Uterus (tissue), 4 donors: ENCODE data around the gene SARDH. TPM values are rescaled to one million over a fixed set of nuclear protein-coding genes. Genes with fewer than 3 reads are reported as not detected.

Source experiments
- DNase-seq, 2 donors: peaks; one replicate each; pipeline ENCODE4 v3.0.0-alpha.2; 2019 to 2020
- H3K27ac ChIP-seq, 2 donors: fragments of 200-600 bp; sonication (generic); 1 replicate in 1 of 2; 2 replicates in 1 of 2; pipeline ENCODE4 v1.5.1; 2016 to 2018
- H3K27me3 ChIP-seq, 2 donors: fragments of 200-600 bp; sonication (generic); one replicate each; pipeline ENCODE4 v1.5.1; 2018 to 2019; ENCODE audit warnings: control low read depth in 1 of 2
- H3K36me3 ChIP-seq, 2 donors: fragments of 200-600 bp; sonication (generic); one replicate each; pipeline ENCODE4 v1.5.1; 2019; ENCODE audit warnings: control low read depth in 1 of 2
- H3K4me1 ChIP-seq, 2 donors: fragments of 200-600 bp; sonication (generic); one replicate each; pipeline ENCODE4 v1.5.1; 2018 to 2019; ENCODE audit warnings: control low read depth in 1 of 2
- H3K4me3 ChIP-seq, 2 donors: fragments of 200-600 bp; sonication (generic); 1 replicate in 1 of 2; 2 replicates in 1 of 2; pipeline ENCODE4 v1.5.1; 2018 to 2019; ENCODE audit warnings: mild to moderate bottlenecking in 1 of 2
- H3K9me3 ChIP-seq, 2 donors: fragments of 200-600 bp; sonication (generic); one replicate each; pipeline ENCODE4 v1.5.1; 2019; ENCODE audit warnings: control low read depth in 1 of 2
- CTCF ChIP-seq, 4 experiments: fragments of 200-600 bp in 2 of 4; fragments of 450-650 bp in 2 of 4; sonication (generic) in 2 of 4; IDR thresholded peaks; one replicate each; pipeline ENCODE4 v1.5.1; 2016 to 2019; ENCODE audit warnings: antibody characterized with exemption in 4 of 4, mild to moderate bottlenecking in 2 of 4, moderate library complexity in 1 of 4
- POLR2A ChIP-seq, 2 donors: fragments of 450-650 bp; IDR thresholded peaks; one replicate each; pipeline ENCODE4 v1.6.1; 2016; ENCODE audit warnings: antibody characterized with exemption in 2 of 2, mild to moderate bottlenecking in 1 of 2, moderate library complexity in 1 of 2
- intact Hi-C: fragments of 100-400 bp; cut with DNase I; formaldehyde crosslinking; loops from one replicate; pipeline ENCODE4 v1.15.1; 2023; ENCODE audit warnings: low total_unique reads
- total RNA-seq, 4 donors: library from RNA; depleted of rRNA in 3 of 4; stranded (reverse); fragments of >200 nt in 3 of 4; gene quantifications; one replicate each; pipeline versions ENCODE4 v1.1.0 to v1.2.4, GENCODE V29; 2014 to 2023
- donor health status: DM: yes; HTN: yes; CAD: no.

SARDH gene
- total RNA-seq, 4 donors from 2014 or later = 2.7 to 14.1 TPM; not detected in 2

GRCh38 chr9:133642708-133643361, 95.3 kb downstream of the SARDH start:
- intact Hi-C loops = no loop called here
- H3K27me3 ChIP-seq = no peaks in the 10 kb centered on the region
- TF ChIP-seq CTCF (IDR thresholded peaks at IDR 0.05) (no peak), POLR2A (IDR thresholded peaks at IDR 0.05) (no peak)
- no peak overlapping the region for H3K4me3 ChIP-seq
- H3K9me3 ChIP-seq = no peaks in the 10 kb centered on the region
- no peaks in the 10 kb centered on the region for H3K4me1 ChIP-seq
- DNase-seq = no peak
- no peak overlapping the region for H3K27ac ChIP-seq
- no peaks in the 10 kb centered on the region for H3K36me3 ChIP-seq

GRCh38 chr9:133641861-133642595, 96.1 kb downstream of the SARDH start:
- no peak overlapping the region for H3K4me3 ChIP-seq
- H3K27ac ChIP-seq = no peak overlapping the region
- TF ChIP-seq CTCF (IDR thresholded peaks at IDR 0.05) (no peak), POLR2A (IDR thresholded peaks at IDR 0.05) (no peak)
- H3K36me3 ChIP-seq = no peaks in the 10 kb centered on the region
- H3K27me3 ChIP-seq = no peaks in the 10 kb centered on the region
- intact Hi-C loops = no loop called here
- H3K9me3 ChIP-seq = no peaks in the 10 kb centered on the region
- no peaks in the 10 kb centered on the region for H3K4me1 ChIP-seq
- no peak for DNase-seq

- H3K27ac ChIP-seq = no peak overlapping the region
- H3K36me3 ChIP-seq = no peaks in the 10 kb centered on the region
- no peaks in the 10 kb centered on the region for H3K27me3 ChIP-seq
- no peak overlapping the region for H3K4me3 ChIP-seq
- TF ChIP-seq CTCF (IDR thresholded peaks at IDR 0.05) (no peak), POLR2A (IDR thresholded peaks at IDR 0.05) (no peak)
- no peaks in the 10 kb centered on the region for H3K9me3 ChIP-seq
- no peak for DNase-seq
- no peaks in the 10 kb centered on the region for H3K4me1 ChIP-seq
- intact Hi-C loops = no loop called here
Measured at GRCh38 chr9:133641396-133641655, 96.8 kb downstream of the SARDH start.

- DNase-seq = no peak
- Histone ChIP-seq H3K4me1 (no peaks in the 10 kb centered on the region), H3K36me3 (no peaks in the 10 kb centered on the region), H3K27ac (no peak overlapping the region), H3K27me3 (no peaks in the 10 kb centered on the region), H3K9me3 (no peaks in the 10 kb centered on the region), H3K4me3 (no peak overlapping the region)
- intact Hi-C loops = no loop called here
- TF ChIP-seq POLR2A (IDR thresholded peaks at IDR 0.05) (no peak), CTCF (IDR thresholded peaks at IDR 0.05) (no peak)
Measured at GRCh38 chr9:133640580-133641395, 97.4 kb downstream of the SARDH start.

GRCh38 chr9:133640160-133640559, 98.0 kb downstream of the SARDH start:
- no peaks in the 10 kb centered on the region for H3K36me3 ChIP-seq
- H3K27me3 ChIP-seq = no peaks in the 10 kb centered on the region
- no peak for TF ChIP-seq CTCF (IDR thresholded peaks at IDR 0.05)
- TF ChIP-seq POLR2A (IDR thresholded peaks at IDR 0.05) = no peak
- no peak overlapping the region for H3K4me3 ChIP-seq
- no peak overlapping the region for H3K27ac ChIP-seq
- no peak for DNase-seq
- intact Hi-C loops = no loop called here
- no peaks in the 10 kb centered on the region for H3K9me3 ChIP-seq
- no peaks in the 10 kb centered on the region for H3K4me1 ChIP-seq
